PFSK-1 (cell line): ENCODE data around the gene PPP2R2D. TPM values are rescaled to one million over a fixed set of nuclear protein-coding genes. Genes with fewer than 3 reads are reported as not detected.

Source experiments
- FOXP2 ChIP-seq: optimal IDR thresholded peaks from 2 replicates; pipeline ENCODE3; 2011; ENCODE audit warnings: borderline replicate concordance, control low read depth, inconsistent platforms; ENCODE audit not compliant: insufficient read depth; ENCODE audit errors: extremely low read length, extremely low read depth
- POLR2AphosphoS5 ChIP-seq: IDR thresholded peaks from 2 replicates; pipeline ENCODE4 v1.6.1; 2012; ENCODE audit warnings: low read depth, mild to moderate bottlenecking, control low read depth, low read length, moderate library complexity
- REST ChIP-seq, 2 experiments: IDR thresholded peaks; 2 replicates each; pipeline versions ENCODE4 v1.6.1 to v1.8.0; 2011 to 2012; ENCODE audit warnings: low read depth in 2 of 2, low read length in 2 of 2, control low read depth in 1 of 2, inconsistent platforms in 1 of 2, mild to moderate bottlenecking in 1 of 2, moderate library complexity in 1 of 2; ENCODE audit not compliant: insufficient read depth in 1 of 2
- SIN3A ChIP-seq: IDR thresholded peaks from 2 replicates; pipeline ENCODE4 v1.6.1; 2012; ENCODE audit warnings: mild to moderate bottlenecking, low read length, moderate library complexity, borderline replicate concordance; ENCODE audit not compliant: insufficient read depth
- TAF1 ChIP-seq: IDR thresholded peaks from 2 replicates; pipeline ENCODE4 v1.6.1; 2012; ENCODE audit warnings: low read length, control low read depth, borderline replicate concordance; ENCODE audit not compliant: insufficient read depth
- polyA plus RNA-seq: library from polyadenylated mRNA; unstranded; fragments of >200 nt; gene quantifications from one replicate; pipeline ENCODE4 v1.2.1, GENCODE V29; 2012; ENCODE audit warnings: low read depth, missing spikeins; ENCODE audit not compliant: insufficient read length

Gene PPP2R2D
- polyA plus RNA-seq, result 18.8 TPM

DNA sequence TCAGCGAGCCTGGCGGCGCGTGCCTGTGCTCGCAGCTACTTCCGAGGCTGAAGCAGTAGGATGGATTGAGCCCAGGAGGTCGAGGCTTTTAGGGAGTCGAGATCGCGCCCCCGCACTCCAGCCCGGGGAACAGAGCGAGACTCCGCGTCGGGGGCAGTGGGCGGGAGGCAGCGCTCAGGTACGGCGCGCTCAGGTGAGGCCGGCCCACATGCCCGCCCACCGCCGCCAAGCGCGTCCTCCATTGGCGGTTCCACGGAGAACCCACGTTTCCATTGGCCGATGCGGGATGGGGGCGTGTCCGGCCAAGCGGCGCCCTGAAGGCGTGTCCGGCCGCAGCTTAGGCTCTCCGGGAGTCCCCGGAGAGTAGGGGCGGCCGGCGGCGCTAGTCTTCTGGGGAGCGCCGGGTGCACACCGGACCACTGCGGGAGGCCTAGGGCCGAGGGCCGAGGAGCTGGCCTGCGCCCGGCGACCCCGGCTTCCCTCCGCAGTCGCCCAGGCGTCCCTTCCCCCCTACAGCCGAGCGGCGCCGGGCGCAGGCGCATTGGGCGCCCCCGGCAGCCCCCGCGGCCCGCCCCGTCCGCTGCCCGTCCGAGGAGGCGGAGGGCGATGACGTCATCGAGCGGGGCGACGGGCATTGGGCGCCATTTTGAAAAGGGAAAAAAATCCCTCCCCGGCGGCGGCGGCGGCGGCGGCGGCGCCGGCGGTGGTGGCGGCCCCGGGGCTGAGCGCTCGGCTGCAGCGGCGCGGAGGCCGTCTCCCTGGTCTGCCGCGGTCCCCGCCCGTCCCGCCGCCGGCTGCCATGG, at the start of gene PPP2R2D:
Gene PPP2R2D, plus strand, starts transcription at position 659 of the 803 bp plus-strand sequence. Its CDS starts 141 bp downstream, at position 800.
- TF ChIP-seq POLR2AphosphoS5 (no peak; the same call in 1 of the 2 replicates), TAF1 (no peak)

GRCh38 chr10:131851346-131851745, 49.5 kb upstream of the PPP2R2D start:
- TF ChIP-seq TAF1 (no peak), FOXP2 (no peak), POLR2AphosphoS5 (no peak), SIN3A (no peak), REST (IDR thresholded peaks at IDR 0.05; ENCODE audit: insufficient read depth in 1 of 2, low read depth in 2 of 2, low read length in 2 of 2) (no peak)

DNA sequence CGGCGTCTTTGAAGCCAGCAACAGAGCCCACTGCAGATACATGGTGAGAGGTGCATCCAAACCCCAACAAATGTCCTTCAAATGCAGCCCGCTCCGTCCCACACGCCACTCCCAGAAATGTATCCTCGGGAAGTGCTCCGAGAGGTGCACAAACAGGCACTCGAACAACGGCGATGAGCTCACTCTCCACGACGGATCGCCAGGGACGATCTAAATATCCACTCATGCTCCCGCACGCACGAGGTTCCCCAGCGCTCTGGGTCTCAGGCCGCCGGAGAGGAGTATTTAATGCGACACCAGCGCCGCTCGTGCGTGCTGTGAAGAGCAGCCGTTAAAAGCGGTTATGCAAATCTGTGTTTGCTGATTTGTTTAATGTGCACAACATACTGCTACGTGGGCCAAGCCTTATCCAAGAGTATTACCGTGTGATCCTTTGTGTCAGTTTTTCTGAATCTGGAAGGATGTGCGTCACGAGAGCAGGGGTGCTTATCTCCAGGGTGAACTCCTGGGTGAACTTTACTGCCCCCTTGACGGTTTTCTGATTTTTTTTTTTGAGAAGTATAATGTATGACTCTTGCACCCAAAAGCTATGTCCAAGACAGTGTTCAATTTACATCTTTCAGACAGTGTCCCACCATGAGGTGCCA, 48.5 kb upstream of the PPP2R2D start:
- TF ChIP-seq SIN3A, result no peak
- no peak for TF ChIP-seq FOXP2
- no peak for TF ChIP-seq TAF1

- TF ChIP-seq POLR2AphosphoS5, result no peak
- no peak for TF ChIP-seq SIN3A
These were observed 47.8 kb upstream of the PPP2R2D start for GRCh38 chr10:131852823-131853609.

- TF ChIP-seq TAF1, result no peak
- no peak for TF ChIP-seq FOXP2
These were observed 47.2 kb upstream of the PPP2R2D start for GRCh38 chr10:131853610-131853964.

DNA sequence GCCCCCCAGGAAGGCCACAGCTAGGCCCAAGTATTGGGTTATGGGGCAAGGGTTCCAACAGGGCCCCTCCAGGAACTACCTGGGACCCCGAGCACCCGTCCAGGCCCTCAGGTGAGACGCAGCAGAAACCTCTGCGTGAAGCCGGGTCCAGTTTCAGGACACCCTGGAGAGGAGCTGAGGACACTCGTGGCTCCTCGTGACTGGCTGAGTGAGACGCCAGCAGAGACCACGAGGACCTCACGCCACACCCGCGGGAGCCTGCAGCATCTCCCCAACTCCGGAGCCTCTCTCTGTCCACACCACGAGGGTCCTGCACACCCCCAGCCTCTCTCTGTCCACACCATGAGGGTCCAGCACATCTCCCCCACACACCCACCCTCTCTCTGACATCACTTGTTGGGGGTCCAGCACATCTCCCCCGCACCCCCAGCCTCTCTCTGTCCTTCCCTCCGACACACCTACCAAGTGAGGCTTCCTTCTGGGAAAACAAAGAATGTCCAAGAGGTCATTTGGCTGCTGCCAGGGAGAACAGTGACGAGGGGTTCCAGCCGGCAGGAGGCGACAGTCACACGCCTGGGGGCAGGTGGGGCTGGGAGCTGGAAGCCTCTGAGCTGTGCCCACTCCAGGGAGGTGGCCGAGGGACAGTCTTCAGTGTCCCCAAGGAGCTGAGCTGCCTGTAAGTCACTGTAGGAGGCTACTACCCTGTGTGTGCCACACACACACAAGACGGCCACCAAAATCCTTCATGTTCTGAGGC, 46.1 kb upstream of the PPP2R2D start:
- TF ChIP-seq FOXP2 (no peak), POLR2AphosphoS5 (no peak), REST (IDR thresholded peaks at IDR 0.05; ENCODE audit: insufficient read depth in 1 of 2, low read depth in 2 of 2, low read length in 2 of 2) (no peak), SIN3A (no peak), TAF1 (no peak)
